GM12891 (cell line): ENCODE measurements around the gene PKD1L1.

Source experiments
- DNase-seq: peaks from one replicate; pipeline ENCODE4 v3.0.0; 2011; ENCODE audit warnings: low spot score; ENCODE audit not compliant: insufficient read length
- FAIRE-seq: peaks from 2 replicates; lab custom pipeline; 2011; peaks lifted over from hg19 to GRCh38; lab: Jason Lieb, UNC
- PAX5 ChIP-seq: IDR thresholded peaks from 2 replicates; pipeline ENCODE4 v1.6.1; 2011; ENCODE audit warnings: low read length, moderate library complexity, mild to moderate bottlenecking; ENCODE audit not compliant: insufficient read depth, severe bottlenecking
- POLR2A ChIP-seq: IDR thresholded peaks from 2 replicates; pipeline ENCODE4 v1.6.1; 2011; ENCODE audit warnings: low read depth, low read length, control low read depth
- POLR2AphosphoS5 ChIP-seq: IDR thresholded peaks from 2 replicates; pipeline ENCODE4 v1.6.1; 2011; ENCODE audit warnings: low read depth, low read length, control low read depth
- POU2F2 ChIP-seq: IDR thresholded peaks from 2 replicates; pipeline ENCODE4 v1.6.1; 2011; ENCODE audit warnings: low read depth, mild to moderate bottlenecking, control low read depth, low read length, moderate library complexity
- SPI1 ChIP-seq: IDR thresholded peaks from 2 replicates; pipeline ENCODE4 v1.6.1; 2011; ENCODE audit warnings: low read depth, low read length, control low read depth
- TAF1 ChIP-seq: IDR thresholded peaks from 2 replicates; pipeline ENCODE4 v1.6.1; 2011; ENCODE audit warnings: low read depth, low read length, control low read depth

Gene PKD1L1

GRCh38 chr7:47940088-47941013, 7.9 kb downstream of the PKD1L1 start:
- no peak for TF ChIP-seq SPI1
- no peak for TF ChIP-seq TAF1
- TF ChIP-seq POLR2AphosphoS5 = no peak
- no peak for TF ChIP-seq POLR2A
- TF ChIP-seq PAX5 = no peak
- TF ChIP-seq POU2F2 = no peak
- no peak for FAIRE-seq
- no peak for DNase-seq

- FAIRE-seq = no peak
- TF ChIP-seq POLR2AphosphoS5 = no peak
- TF ChIP-seq POU2F2 = no peak
- no peak for TF ChIP-seq SPI1
- no peak for TF ChIP-seq TAF1
- no peak for TF ChIP-seq PAX5
- no peak for DNase-seq
These were observed 8.7 kb downstream of the PKD1L1 start for GRCh38 chr7:47939425-47940036.

- FAIRE-seq (peak; percentile 52), DNase-seq (no peak)
- TF ChIP-seq SPI1 (no peak), POU2F2 (no peak), POLR2AphosphoS5 (no peak), PAX5 (no peak), TAF1 (no peak), POLR2A (no peak)
These were observed 9.6 kb downstream of the PKD1L1 start for GRCh38 chr7:47938574-47939165.

- FAIRE-seq = no peak
- TF ChIP-seq POLR2AphosphoS5 = no peak
- 0 out of 2 replicates have a peak, but pooled peaks have one; percentile 24 for TF ChIP-seq POU2F2
- TF ChIP-seq PAX5 = no peak
- TF ChIP-seq SPI1 = peak; percentile 91
- no peak for TF ChIP-seq TAF1
- no peak for TF ChIP-seq POLR2A
- peak; percentile 42 for DNase-seq
These were observed 10.3 kb downstream of the PKD1L1 start for GRCh38 chr7:47937711-47938573.

GRCh38 chr7:47937065-47937687, 11.1 kb downstream of the PKD1L1 start:
- DNase-seq (peak; percentile 76), FAIRE-seq (peak; percentile 100)

GRCh38 chr7:47936323-47936722, 11.9 kb downstream of the PKD1L1 start:
- DNase-seq (no peak), FAIRE-seq (peak; percentile 72)
- no peak for TF ChIP-seq POLR2AphosphoS5
- TF ChIP-seq TAF1 = no peak
- TF ChIP-seq SPI1 = no peak
- TF ChIP-seq POU2F2 = no peak

More at GRCh38 chr7:47937065-47937687, 11.1 kb downstream of the PKD1L1 start:
- TF ChIP-seq PAX5 (peak; percentile 95), POLR2AphosphoS5 (peak; percentile 48; the same call in 1 of the 2 replicates), POU2F2 (peak; percentile 81), TAF1 (no peak), SPI1 (peak; percentile 83), POLR2A (no peak)

- TF ChIP-seq POLR2AphosphoS5 (no peak), TAF1 (no peak)
- FAIRE-seq = no peak
- DNase-seq = no peak
These were observed 12.9 kb downstream of the PKD1L1 start for GRCh38 chr7:47935336-47935735.

- TF ChIP-seq POLR2AphosphoS5 (no peak), POU2F2 (no peak), TAF1 (no peak), PAX5 (no peak), SPI1 (no peak), POLR2A (no peak)
- no peak for DNase-seq
These were observed 13.4 kb downstream of the PKD1L1 start for GRCh38 chr7:47934831-47935230.

GRCh38 chr7:47933215-47933614, 15.1 kb downstream of the PKD1L1 start:
- DNase-seq (no peak), FAIRE-seq (no peak)
- TF ChIP-seq POLR2AphosphoS5 = no peak
- no peak for TF ChIP-seq PAX5
- peak; percentile 24; the same call in 1 of the 2 replicates for TF ChIP-seq SPI1
- no peak for TF ChIP-seq POLR2A
- TF ChIP-seq TAF1 = no peak
- TF ChIP-seq POU2F2 = no peak

More at GRCh38 chr7:47934831-47935230, 13.4 kb downstream of the PKD1L1 start:
- FAIRE-seq = no peak
